Thyroid gland (tissue), 4 donors: ENCODE data around the gene SRSF1.

Experiments
- POLR2A ChIP-seq, 2 donors: fragments of 450-650 bp; IDR thresholded peaks; one replicate each; pipeline ENCODE4 v1.6.1; 2017; ENCODE audit warnings: antibody characterized with exemption in 2 of 2, mild to moderate bottlenecking in 2 of 2, moderate library complexity in 1 of 2
- TF ChIP-seq, protein P1 (sequence below), 6 experiments: fragments of 200-600 bp in 3 of 6; fragments of 450-650 bp in 3 of 6; sonication (generic) in 3 of 6; IDR thresholded peaks; one replicate each; pipeline ENCODE4 v1.5.1; 2016 to 2019; ENCODE audit warnings: antibody characterized with exemption in 6 of 6, mild to moderate bottlenecking in 2 of 6, inconsistent platforms in 1 of 6, moderate library complexity in 1 of 6

- TF ChIP-seq POLR2A (IDR thresholded peaks at IDR 0.05) = no peak
- TF ChIP-seq, protein P1, sequence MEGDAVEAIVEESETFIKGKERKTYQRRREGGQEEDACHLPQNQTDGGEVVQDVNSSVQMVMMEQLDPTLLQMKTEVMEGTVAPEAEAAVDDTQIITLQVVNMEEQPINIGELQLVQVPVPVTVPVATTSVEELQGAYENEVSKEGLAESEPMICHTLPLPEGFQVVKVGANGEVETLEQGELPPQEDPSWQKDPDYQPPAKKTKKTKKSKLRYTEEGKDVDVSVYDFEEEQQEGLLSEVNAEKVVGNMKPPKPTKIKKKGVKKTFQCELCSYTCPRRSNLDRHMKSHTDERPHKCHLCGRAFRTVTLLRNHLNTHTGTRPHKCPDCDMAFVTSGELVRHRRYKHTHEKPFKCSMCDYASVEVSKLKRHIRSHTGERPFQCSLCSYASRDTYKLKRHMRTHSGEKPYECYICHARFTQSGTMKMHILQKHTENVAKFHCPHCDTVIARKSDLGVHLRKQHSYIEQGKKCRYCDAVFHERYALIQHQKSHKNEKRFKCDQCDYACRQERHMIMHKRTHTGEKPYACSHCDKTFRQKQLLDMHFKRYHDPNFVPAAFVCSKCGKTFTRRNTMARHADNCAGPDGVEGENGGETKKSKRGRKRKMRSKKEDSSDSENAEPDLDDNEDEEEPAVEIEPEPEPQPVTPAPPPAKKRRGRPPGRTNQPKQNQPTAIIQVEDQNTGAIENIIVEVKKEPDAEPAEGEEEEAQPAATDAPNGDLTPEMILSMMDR (IDR thresholded peaks at IDR 0.05) = no peak
Observed at GRCh38 chr17:57953705-57954396, 53.2 kb downstream of the SRSF1 start.
